GM18858 (cell line): ENCODE results near the gene BRCA1.
"Not testable (repeated sequence)": the region's sequence is repeated elsewhere in the genome, so short reads cannot be mapped to it uniquely, and the experiment has no call there.

ENCODE experiments used
- ATAC-seq: cut with Tn5 transposase; IDR thresholded peaks from one replicate; pipeline ENCODE4 v1.9.1; 2021; ENCODE audit not compliant: unreplicated experiment

The BRCA1 gene

DNA sequence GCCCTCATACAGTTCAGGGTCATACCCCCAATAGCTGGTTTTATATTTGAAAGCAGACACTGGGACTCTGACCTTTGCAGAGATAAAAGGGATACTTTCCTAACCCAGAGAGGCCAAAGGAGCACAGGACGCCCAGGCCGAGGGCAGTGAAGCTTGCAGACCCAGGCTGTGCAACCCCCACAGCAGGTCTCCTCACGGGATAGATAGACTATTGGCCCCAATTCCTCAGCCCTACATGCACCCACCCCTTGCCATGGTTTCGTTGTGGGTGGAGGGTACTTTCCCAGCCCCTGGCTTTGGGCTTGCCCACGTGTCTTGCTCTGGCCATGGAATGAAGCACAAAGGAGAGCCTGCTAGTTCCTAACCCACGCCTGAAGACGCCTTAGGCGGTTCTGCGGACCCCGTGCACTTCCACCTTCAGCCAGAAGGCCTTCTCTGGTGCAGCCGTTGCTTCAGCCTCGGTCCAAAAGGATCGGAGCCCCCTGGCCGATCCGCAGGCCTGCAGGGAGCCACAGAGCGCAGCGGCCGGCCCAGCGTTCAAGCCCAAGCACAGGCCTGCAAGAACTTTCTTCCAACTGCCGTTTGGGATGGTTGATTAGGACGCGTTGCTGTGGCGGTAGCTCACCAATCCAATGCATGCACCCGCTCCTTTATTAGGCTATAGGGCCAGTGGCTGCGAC is 9.8 kb upstream of the BRCA1 start:
- ATAC-seq, result no peak

DNA sequence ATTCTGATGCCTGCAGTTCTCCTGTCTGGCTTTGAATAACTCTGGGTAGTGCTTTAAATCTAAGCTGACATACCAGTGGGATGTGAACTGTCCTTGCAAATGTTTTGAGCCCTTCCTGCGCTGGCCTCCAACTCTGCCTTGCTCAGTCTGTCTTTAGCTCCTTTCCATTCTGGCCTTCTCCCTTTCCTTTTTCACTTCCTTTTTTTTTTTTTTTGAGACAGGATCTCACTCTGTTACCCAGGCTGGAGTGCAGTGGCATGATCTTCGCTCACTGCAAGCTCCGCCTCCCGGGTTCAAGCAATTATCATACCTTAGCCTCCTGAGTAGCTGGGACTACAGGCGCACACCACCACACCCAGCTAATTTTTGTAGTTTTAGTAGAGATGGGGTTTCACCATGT is 8.3 kb upstream of the BRCA1 start:
- ATAC-seq, result not testable (repeated sequence)

DNA sequence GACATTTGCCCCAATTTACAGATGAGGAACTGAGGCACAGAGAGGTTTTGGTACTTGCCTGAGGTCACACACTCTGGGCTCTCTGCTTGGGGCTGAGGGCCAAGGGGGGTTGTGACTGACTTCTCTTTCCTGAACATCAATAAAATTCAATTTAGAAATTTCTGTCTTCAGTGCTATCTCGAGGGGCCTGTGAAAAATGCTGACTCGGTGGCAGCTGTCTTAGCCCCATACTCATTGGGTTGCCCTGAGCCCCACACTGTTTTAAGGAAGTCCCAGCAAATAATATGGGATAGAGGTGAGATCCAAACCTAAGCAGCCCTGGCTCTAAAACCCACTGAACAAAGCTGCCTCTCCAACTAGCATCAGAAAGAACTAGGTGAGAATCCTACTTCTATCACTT is 7.0 kb upstream of the BRCA1 start:
- no peak for ATAC-seq

DNA sequence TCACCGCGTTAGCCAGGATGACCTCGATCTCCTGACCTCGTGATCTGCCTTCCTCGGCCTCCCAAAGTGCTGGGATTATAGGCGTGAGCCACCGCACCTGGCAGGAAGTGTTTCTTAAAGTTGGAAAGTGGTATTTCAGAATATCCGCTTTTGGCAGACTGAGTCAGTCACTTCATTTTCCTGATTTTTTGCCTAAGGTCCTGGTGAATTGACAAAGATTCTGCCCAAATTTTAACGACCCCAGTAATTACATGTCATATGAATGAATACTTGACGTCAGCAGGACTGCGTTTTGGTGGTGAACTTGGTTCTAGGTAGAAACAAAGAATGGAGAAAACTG is 4.5 kb upstream of the BRCA1 start:
- ATAC-seq, result no peak

DNA sequence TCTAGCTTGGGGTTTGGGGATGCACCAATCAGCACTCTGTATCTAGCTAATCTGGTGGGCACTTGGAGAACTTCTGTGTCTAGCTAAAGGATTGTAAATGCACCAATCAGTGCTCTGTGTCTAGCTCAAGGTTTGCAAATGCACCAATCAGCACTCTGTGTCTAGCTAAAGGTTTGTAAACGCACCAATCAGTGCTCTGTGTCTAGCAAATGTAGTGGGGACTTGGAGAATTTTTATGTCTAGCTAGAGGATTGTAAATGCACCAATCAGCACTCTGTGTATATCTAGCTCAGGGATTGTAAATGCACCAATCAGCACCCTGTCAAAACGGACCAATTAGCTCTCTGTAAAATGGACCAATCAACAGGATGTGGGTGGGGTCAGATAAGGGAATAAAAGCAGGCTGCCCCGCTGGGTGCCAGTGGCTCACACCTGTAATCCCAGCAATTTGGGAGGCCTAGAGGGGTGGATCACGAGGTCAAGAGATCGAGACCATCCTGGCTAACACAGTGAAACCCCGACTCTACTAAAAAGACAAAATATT is 2.2 kb upstream of the BRCA1 start:
- ATAC-seq, result not testable (repeated sequence)

DNA sequence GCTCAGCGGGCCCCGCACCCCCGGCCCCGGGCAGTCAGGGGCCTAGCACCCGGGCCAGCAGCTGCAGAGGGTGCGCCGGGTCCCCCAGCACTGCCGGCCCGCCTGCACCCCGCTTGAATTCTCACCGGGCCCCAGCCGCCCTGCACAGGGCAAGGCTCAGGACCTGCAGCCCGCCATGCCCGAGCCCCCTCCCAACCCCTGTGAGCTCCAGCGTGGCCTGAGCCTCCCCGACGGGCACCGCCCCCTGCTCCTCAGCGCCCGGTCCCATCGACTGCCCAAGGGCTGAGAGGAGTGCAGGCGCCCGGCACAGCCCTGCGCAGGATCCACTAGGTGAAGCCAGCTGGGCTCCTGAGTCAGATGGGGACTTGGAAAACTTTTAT is 1.7 kb upstream of the BRCA1 start:
- ATAC-seq, result no peak

DNA sequence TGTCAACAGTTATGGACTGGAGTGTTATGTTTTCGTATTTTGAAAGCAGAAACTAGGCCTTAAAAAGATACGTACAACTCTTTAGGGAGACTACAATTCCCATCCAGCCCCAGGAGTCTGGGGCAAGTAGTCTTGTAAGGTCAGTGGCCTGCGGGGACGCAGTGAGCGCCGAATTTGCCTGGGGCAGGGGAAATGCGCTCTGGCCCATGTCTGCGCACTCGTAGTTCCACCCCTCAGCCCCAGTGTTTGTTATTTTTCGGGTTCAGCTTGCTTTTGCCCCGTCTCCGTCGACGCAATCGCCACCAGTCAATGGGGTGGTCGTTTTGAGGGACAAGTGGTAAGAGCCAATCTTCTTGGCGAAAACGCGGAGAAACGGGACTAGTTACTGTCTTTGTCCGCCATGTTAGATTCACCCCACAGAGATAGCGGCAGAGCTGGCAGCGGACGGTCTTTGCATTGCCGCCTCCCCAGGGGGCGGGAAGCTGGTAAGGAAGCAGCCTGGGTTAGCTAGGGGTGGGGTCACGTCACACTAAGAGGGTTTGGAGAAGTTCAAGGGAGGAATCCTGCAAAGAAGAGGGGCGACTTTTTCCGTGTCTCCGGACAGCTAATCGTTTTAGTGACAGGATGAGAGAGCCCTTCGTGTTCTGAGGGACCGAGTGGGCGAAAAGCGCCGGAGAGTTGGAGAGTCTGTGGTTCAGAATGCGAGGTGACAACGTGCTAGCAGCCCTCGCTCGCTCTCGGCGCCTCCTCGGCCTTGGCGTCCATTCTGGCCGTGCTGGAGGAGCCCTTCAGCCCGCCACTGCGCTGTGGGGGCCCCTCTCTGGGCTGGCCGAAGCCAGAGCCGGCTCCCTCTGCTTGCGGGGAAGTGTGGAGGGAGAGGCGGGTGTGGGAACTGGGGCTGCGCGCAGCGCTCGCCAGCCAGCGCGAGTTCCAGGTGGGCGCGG is 1.1 kb upstream of the BRCA1 start:
- no peak for ATAC-seq

DNA sequence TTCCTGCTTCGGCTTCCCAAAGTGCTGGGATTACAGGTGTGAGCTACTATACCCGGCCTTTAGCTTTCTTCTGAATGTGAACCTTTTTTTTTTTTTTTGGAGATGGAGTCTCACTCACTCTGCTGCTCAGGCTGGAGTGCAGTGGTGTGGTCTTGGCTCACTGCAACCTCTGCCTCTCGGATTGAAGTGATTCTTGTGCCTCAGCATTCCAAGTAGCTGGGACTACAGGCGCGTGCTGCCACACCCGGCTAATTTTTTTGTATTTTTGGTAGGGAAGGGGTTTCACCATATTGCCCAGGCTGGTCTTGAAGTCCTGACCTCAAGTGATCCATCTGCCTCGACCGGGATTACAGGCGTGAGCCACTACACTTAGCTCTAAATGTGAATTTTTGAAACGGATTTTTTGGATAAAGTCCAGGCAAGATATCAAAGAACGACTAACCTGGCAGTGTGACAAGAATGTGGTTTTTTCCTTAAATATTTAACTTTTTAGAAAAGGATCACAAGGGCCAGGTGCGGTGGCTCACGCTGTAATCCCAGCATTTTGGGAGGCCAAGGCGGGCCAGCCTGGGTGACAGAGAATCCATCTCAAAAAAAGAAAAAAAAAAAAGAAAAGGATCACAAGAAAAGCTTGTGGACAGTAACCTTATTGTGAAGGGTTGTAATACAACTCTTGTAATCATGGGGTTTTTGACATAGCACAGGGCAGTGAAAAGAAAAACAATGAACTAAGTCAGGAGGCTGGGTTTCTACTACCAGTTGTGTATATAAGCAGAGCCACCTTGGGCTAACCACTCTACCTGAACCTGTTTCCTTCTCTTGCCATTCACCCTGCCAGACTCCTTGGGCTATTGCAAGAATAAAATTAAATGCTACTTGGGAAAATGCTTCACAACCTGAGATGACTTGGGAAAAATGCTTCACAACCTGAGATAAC is 6.2 kb downstream of the BRCA1 start:
- ATAC-seq, result no peak

DNA sequence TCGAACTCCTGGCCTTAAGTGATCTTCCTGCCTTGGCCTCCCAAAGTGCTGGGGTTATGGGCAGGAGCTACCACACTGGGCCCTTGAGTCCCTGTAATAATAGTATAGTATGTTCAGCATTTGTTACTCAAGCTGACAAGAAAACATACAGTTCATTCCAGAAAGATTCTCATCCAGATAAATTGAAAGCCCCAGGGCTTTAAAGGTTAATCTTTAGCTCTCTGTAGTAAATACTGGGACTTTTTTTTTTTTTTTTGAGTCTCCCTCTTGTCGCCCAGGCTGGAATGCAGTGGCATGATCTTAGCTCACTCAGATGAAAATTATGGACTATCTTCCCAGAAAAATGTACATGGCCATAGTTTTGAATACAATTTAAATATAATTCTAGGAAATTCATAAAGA is 11.0 kb downstream of the BRCA1 start:
- no peak for ATAC-seq

DNA sequence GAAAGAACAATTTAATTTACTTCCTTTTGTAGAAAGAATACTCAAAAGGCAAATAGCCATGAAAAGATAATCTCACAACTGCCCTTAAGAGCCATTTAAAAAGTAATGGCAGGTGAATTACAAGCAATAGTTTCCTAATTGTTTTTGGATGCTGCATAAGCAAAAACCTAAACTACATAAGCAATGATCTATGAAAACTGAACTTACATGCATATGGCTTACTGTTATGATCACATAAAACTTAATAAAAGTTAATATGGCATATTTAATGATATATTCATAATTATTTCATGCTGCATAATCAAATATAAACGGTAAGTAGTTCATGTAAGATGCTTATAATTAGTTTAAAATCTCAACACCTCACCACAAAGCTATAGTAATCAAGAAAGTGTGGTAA is 18.6 kb downstream of the BRCA1 start:
- ATAC-seq, result no peak

DNA sequence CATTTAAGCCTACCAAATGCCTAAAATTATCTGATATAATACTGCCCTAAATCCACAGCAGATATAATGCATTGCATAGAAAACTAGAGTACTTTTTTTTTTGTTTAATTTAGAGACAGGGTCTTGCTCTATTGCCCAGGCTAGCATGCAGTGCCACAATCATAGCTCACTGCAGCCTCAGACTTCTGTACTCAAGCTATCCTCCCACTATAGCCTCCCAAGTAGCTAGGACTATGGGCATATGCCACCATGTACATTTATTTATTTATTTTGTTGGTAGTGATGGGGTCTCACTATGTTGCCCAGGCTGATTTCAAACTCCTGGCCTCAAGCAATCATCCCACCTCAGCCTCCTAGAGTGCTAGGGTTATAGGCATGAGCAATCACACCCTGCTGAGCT is 20.0 kb downstream of the BRCA1 start:
- ATAC-seq, result no peak

DNA sequence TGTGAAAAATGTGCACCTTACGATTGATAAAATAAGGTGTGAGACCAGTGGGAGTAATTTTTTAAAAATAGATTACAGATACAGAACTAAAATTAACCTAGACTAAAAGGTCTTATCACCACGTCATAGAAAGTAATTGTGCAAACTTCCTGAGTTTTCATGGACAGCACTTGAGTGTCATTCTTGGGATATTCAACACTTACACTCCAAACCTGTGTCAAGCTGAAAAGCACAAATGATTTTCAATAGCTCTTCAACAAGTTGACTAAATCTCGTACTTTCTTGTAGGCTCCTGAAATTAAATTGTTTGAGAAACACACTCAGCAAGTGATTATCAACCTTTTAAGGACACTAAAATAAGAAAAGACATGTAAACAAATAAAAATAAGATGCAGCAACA is 20.5 kb downstream of the BRCA1 start:
- ATAC-seq, result no peak

DNA sequence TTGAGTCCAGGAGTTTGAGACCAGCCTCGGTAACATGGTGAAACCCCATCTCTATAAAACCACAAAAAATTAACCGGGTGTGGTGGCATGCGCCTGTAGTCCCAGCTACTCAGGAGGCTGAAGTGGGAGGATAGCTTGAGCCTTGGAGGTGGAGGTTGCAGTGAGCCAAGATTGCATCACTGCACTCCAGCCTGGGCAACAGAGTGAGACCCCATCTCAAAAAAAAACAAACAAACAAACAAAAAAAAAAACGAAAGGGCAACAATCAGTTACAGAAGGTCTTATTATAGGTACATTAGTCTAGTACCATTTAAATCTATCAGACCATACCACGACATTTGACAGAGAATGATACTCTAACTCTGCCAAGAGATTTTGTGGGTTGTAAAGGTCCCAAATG is 29.8 kb downstream of the BRCA1 start:
- not testable (repeated sequence) for ATAC-seq

DNA sequence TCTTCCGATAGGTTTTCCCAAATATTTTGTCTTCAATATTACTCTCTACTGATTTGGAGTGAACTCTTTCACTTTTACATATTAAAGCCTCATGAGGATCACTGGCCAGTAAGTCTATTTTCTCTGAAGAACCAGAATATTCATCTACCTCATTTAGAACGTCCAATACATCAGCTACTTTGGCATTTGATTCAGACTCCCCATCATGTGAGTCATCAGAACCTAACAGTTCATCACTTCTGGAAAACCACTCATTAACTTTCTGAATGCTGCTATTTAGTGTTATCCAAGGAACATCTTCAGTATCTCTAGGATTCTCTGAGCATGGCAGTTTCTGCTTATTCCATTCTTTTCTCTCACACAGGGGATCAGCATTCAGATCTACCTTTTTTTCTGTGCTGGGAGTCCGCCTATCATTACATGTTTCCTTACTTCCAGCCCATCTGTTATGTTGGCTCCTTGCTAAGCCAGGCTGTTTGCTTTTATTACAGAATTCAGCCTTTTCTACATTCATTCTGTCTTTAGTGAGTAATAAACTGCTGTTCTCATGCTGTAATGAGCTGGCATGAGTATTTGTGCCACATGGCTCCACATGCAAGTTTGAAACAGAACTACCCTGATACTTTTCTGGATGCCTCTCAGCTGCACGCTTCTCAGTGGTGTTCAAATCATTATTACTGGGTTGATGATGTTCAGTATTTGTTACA is 30.9 kb downstream of the BRCA1 start:
- no peak for ATAC-seq

DNA sequence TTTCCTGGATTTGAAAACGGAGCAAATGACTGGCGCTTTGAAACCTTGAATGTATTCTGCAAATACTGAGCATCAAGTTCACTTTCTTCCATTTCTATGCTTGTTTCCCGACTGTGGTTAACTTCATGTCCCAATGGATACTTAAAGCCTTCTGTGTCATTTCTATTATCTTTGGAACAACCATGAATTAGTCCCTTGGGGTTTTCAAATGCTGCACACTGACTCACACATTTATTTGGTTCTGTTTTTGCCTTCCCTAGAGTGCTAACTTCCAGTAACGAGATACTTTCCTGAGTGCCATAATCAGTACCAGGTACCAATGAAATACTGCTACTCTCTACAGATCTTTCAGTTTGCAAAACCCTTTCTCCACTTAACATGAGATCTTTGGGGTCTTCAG is 32.3 kb downstream of the BRCA1 start:
- ATAC-seq, result no peak

DNA sequence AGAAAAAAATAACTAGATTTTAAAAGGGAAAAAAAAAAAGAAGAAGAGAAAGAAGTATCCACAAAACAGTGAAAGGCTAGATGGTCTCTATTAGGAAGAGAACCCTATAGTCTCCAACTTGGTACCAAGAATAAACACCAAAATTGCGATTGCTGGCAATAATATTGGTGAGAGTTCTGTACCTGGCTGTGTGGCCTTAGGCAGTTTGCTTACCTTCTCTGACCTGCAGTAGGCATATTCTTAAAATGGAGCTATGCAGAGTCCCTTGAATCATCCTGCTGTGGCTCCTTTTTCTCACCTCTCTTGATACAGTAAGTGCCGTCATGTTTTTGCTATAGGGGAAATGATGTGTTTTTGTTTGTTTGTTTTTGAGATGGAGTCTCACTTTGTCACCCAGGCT is 35.1 kb downstream of the BRCA1 start:
- no peak for ATAC-seq

DNA sequence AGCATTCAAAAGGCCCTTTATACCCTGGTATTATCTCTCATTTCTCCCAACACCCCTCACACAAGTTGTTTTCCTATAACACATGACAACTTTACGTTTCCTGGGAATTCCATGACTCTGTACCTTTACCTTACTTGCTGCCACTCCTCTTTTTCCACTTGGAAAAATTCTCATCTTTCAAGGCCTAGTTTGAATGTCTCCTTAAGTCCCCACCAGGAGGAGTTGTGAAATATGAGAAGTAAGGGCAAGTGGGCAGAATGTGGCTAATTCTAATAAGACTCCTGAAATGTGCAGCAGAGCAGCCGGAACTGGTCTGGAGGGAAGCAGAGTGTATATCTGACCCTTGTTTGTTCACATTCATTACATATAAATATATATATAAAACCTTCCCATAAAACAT is 39.7 kb downstream of the BRCA1 start:
- ATAC-seq, result no peak

DNA sequence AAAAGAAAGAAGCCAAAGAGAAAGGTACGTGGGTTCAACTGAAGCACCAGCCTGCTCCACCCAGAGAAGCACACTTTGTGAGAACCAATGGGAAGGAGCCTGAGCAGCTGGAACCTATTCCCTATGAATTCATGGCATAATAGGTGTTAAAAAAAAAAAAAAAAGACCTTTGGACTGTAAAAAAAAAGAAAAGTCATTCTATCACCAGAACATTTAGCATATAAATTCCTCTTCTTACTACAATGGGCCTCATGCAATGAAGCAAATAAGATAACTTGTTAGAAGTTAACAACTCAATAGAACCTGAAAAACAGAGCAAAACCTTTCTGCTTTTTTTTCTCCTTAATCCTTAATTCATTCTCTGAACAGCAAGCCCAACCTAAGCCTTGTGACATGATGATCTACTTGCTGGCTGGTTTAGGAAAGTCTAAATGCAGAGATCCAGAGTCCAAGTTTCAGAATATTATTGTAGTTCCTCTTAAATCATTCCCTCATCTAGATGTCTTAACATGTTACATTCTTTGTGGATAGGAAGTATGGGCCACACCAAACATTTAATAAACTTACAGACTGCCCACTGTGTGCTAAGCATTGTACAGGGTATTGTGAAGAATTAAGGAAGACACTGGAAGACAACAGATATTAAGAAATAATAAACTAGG is 45.4 kb downstream of the BRCA1 start:
- ATAC-seq, result no peak

DNA sequence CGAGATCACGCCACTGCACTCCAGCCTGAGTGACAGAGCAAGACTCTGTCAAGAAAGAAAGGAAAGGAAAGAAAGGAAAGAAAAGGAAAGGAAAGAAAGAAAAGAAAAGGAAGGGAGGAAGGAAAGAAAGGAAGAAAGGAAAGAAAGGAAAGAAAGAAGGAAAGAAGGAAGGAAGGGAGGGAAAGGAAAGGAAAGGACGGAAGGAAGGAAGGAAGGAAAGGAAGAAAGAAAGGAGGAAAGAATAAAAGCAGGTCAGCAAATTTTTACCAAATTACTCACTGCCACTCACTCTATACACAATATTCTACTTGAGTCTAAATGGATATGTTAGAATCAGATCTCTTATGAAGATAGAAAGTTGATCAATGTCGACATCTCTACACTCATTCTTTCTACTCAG is 50.3 kb downstream of the BRCA1 start:
- ATAC-seq, result no peak

DNA sequence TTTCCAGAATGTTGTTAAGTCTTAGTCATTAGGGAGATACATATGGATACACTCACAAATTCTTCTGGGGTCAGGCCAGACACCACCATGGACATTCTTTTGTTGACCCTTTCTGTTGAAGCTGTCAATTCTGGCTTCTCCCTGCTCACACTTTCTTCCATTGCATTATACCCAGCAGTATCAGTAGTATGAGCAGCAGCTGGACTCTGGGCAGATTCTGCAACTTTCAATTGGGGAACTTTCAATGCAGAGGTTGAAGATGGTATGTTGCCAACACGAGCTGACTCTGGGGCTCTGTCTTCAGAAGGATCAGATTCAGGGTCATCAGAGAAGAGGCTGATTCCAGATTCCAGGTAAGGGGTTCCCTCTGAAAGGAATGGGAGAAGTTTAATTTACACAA is 54.3 kb downstream of the BRCA1 start:
- ATAC-seq, result no peak
